GM12878 (cell line): Measurements from ENCODE around the gene UGT1A7. TPM values are rescaled to one million over a fixed set of nuclear protein-coding genes. Genes with fewer than 3 reads are reported as not detected.

Experiments
- ATAC-seq: fragments of 200-7000 bp; cut with Tn5 transposase; 3 replicates; pipeline ENCODE4 v1.9.1; 2020; ENCODE audit warnings: mild to moderate bottlenecking, moderate library complexity
- BruUV-seq: library from RNA; stranded (reverse); fragments of 400-500 nt; replicated peaks from 2 replicates; lab custom pipeline; 2021; lab: Mats Ljungman, UMichigan
- CTCF ChIA-PET: fragments of 300-600 bp; sonication (Branson Sonifier 250); formaldehyde crosslinking; extraction: SDS; loops from one replicate; lab custom pipeline; 2021; ENCODE audit warnings: inconsistent platforms; lab: Yijun Ruan, JAX
- POLR2A ChIA-PET: fragments of 350-600 bp; formaldehyde crosslinking; extraction: SDS; loops from one replicate; lab custom pipeline; 2021; ENCODE audit warnings: inconsistent platforms; lab: Charles Lee
- RAD21 ChIA-PET: fragments of 300-600 bp; sonication (Branson Sonifier 250); formaldehyde crosslinking; loops from one replicate; lab custom pipeline; 2023; ENCODE audit warnings: antibody characterized with exemption; ENCODE audit not compliant: unreplicated experiment; lab: Charles Lee
- SMC1A ChIA-PET: fragments of 300-600 bp; sonication (Branson Sonifier 250); formaldehyde crosslinking; loops from one replicate; lab custom pipeline; 2023; ENCODE audit not compliant: unreplicated experiment, uncharacterized antibody; lab: Charles Lee
- DNase-seq: peaks from one replicate; pipeline ENCODE4 v3.0.0-alpha.2; 2011; ENCODE audit warnings: low read depth, low spot score
- FAIRE-seq: peaks from 3 replicates; lab custom pipeline; 2011; peaks lifted over from hg19 to GRCh38; lab: Jason Lieb, UNC
- H2AFZ ChIP-seq: 2 replicates; pipeline ENCODE4 v1.6.0; 2011; ENCODE audit warnings: low read depth, low read length, control low read depth; ENCODE audit not compliant: control insufficient read depth
- H3K27ac ChIP-seq: 2 replicates; pipeline ENCODE4 v1.5.1; 2011; ENCODE audit warnings: control low read depth; ENCODE audit not compliant: control insufficient read depth, insufficient read depth
- H3K27me3 ChIP-seq, 2 experiments: replicated peaks in 1 of 2; 2 replicates each; pipeline versions ENCODE4 v1.6.0 to v1.6.1; 2011; ENCODE audit warnings: low read length in 1 of 2; ENCODE audit not compliant: control insufficient read depth in 2 of 2, insufficient read depth in 2 of 2
- H3K36me3 ChIP-seq, 2 experiments: 2 replicates each; pipeline ENCODE4 v1.5.1; 2011; ENCODE audit warnings: low read length in 1 of 2; ENCODE audit not compliant: control insufficient read depth in 2 of 2, insufficient read depth in 2 of 2
- H3K4me1 ChIP-seq: 2 replicates; pipeline ENCODE4 v1.6.1; 2011; ENCODE audit warnings: mild to moderate bottlenecking, low read length, moderate library complexity, mixed read lengths; ENCODE audit not compliant: control insufficient read depth, insufficient read depth
- H3K4me2 ChIP-seq: 2 replicates; pipeline ENCODE4 v1.6.0; 2011; ENCODE audit warnings: control low read depth; ENCODE audit not compliant: control insufficient read depth, insufficient read depth
- H3K4me3 ChIP-seq: fragments of 200-600 bp; sonication (generic); 2 replicates; pipeline ENCODE4 v1.5.1; 2016
- H3K79me2 ChIP-seq: 2 replicates; pipeline ENCODE4 v1.6.0; 2011; ENCODE audit warnings: low read length; ENCODE audit not compliant: control insufficient read depth, insufficient read depth
- H3K9ac ChIP-seq: 2 replicates; pipeline ENCODE4 v1.8.0; 2011; ENCODE audit warnings: low read length, control low read depth, mixed read lengths; ENCODE audit not compliant: control insufficient read depth, insufficient read depth
- H3K9me3 ChIP-seq: replicated peaks from 3 replicates; pipeline ENCODE4 v1.5.1; 2011; ENCODE audit warnings: mild to moderate bottlenecking, low read length; ENCODE audit not compliant: control insufficient read depth, insufficient read depth
- H4K20me1 ChIP-seq: 2 replicates; pipeline ENCODE4 v1.6.0; 2011; ENCODE audit not compliant: control insufficient read depth, insufficient read depth
- BRCA1 ChIP-seq: IDR thresholded peaks from 2 replicates; pipeline ENCODE4 v1.6.1; 2011; ENCODE audit warnings: low read depth, low read length, improper control_type of control experiment
- E2F8 ChIP-seq: fragments of 450-650 bp; IDR thresholded peaks from 2 replicates; pipeline ENCODE4 v1.6.1; 2018; ENCODE audit warnings: mild to moderate bottlenecking, low read depth, moderate library complexity; ENCODE audit not compliant: partially characterized antibody
- EGR1 ChIP-seq, 2 experiments: IDR thresholded peaks; 1 replicate in 1 of 2; 2 replicates in 1 of 2; pipeline ENCODE4 v1.6.1; 2011 to 2012; ENCODE audit warnings: low read depth in 2 of 2, low read length in 2 of 2, borderline replicate concordance in 1 of 2, mild to moderate bottlenecking in 1 of 2, moderate library complexity in 1 of 2
- GABPA ChIP-seq: IDR thresholded peaks from 2 replicates; pipeline ENCODE4 v1.6.1; 2014; ENCODE audit warnings: antibody characterized with exemption, low read depth, mild to moderate bottlenecking, inconsistent platforms
- HDGF ChIP-seq: fragments of 450-650 bp; IDR thresholded peaks from 2 replicates; pipeline ENCODE4 v1.6.1; 2016; ENCODE audit warnings: antibody characterized with exemption
- IKZF1 ChIP-seq: fragments of 450-650 bp; conservative IDR thresholded peaks from 2 replicates; pipeline ENCODE4 v1.6.1; 2017; ENCODE audit warnings: antibody characterized with exemption, mild to moderate bottlenecking
- MTA3 ChIP-seq: IDR thresholded peaks from 2 replicates; pipeline ENCODE4 v1.6.1; 2012; ENCODE audit warnings: low read length, inconsistent platforms, borderline replicate concordance
- MYB ChIP-seq: fragments of 150-350 bp; IDR thresholded peaks from 2 replicates; pipeline ENCODE4 v1.6.1; 2014; ENCODE audit warnings: mild to moderate bottlenecking, low read depth, low read length, borderline replicate concordance
- PAX5 ChIP-seq: IDR thresholded peaks from 2 replicates; pipeline ENCODE4 v1.6.1; 2011; ENCODE audit warnings: low read depth, low read length, borderline replicate concordance
- RELB ChIP-seq: fragments of 450-650 bp; IDR thresholded peaks from 2 replicates; pipeline ENCODE4 v1.6.1; 2017; ENCODE audit warnings: low read depth, mild to moderate bottlenecking, moderate library complexity
- SREBF2 ChIP-seq: IDR thresholded peaks from 2 replicates; pipeline ENCODE4 v1.6.1; 2012; ENCODE audit warnings: mild to moderate bottlenecking, low read length
- STAT1 ChIP-seq: fragments of 450-650 bp; conservative IDR thresholded peaks from 2 replicates; pipeline ENCODE4 v1.6.1; 2014; ENCODE audit warnings: antibody characterized with exemption, mild to moderate bottlenecking
- SUZ12 ChIP-seq: fragments of 200-600 bp; sonication (generic); IDR thresholded peaks from one replicate; pipeline ENCODE4 v1.6.1; 2018; ENCODE audit warnings: antibody characterized with exemption, mild to moderate bottlenecking; ENCODE audit not compliant: unreplicated experiment
- TAF1 ChIP-seq: IDR thresholded peaks from 2 replicates; pipeline ENCODE4 v1.6.1; 2011; ENCODE audit warnings: mild to moderate bottlenecking, low read depth, low read length, borderline replicate concordance
- TARDBP ChIP-seq: IDR thresholded peaks from 2 replicates; pipeline ENCODE4 v1.6.1; 2016; ENCODE audit warnings: borderline replicate concordance
- TCF12 ChIP-seq: IDR thresholded peaks from 2 replicates; pipeline ENCODE4 v1.6.1; 2011; ENCODE audit warnings: low read depth, mild to moderate bottlenecking, low read length
- TCF3 ChIP-seq: IDR thresholded peaks from 2 replicates; pipeline ENCODE4 v1.6.1; 2012; ENCODE audit warnings: low read depth, mild to moderate bottlenecking, low read length, borderline replicate concordance; ENCODE audit not compliant: insufficient read depth
- WRNIP1 ChIP-seq: IDR thresholded peaks from 2 replicates; pipeline ENCODE4 v1.6.1; 2011; ENCODE audit warnings: low read depth, low read length, improper control_type of control experiment, borderline replicate concordance
- YY1 ChIP-seq: IDR thresholded peaks from 2 replicates; pipeline ENCODE4 v1.6.1; 2011; ENCODE audit warnings: low read depth, mild to moderate bottlenecking, low read length
- in situ Hi-C: fragments of 300-500 bp; cut with MboI; formaldehyde crosslinking; loops from 9 replicates; pipeline ENCODE4 v1.14.3; 2018; ENCODE audit warnings: mixed read lengths
- intact Hi-C: fragments of 100-400 bp; cut with micrococcal nuclease; formaldehyde crosslinking; loops from one replicate; pipeline ENCODE4 v1.14.2; 2022; ENCODE audit not compliant: unreplicated experiment
- polyA plus RNA-seq, 11 experiments: library from polyadenylated mRNA; depleted of rRNA in 4 of 11; unstranded in 6 of 11; stranded (reverse) in 5 of 11; fragments of >200 nt; fragmentation: Nextera tagmentation in 4 of 11; fragmentation: Illumina TruSeq in 1 of 11; extraction: Ambion mirVana in 4 of 11; extraction: Trizol in 1 of 11; gene quantifications; 1 replicate in 1 of 11; 2 replicates in 10 of 11; pipeline versions ENCODE4 v1.2.1 to v1.2.3, GENCODE V29; 2011 to 2016; ENCODE audit warnings: inconsistent platforms in 2 of 11, missing spikeins in 2 of 11, low read depth in 1 of 11
- total RNA-seq, 4 experiments: library from RNA; depleted of rRNA in 3 of 4; stranded (reverse); fragments of >200 nt in 3 of 4; fragmentation: Illumina TruSeq in 1 of 4; extraction: Trizol in 1 of 4; gene quantifications; 2 replicates each; pipeline versions ENCODE4 v1.2.1 to v1.2.3, GENCODE V29; 2013 to 2021

UGT1A7 gene
- total and polyA plus RNA-seq, 10 of the 15 experiments (the other 5 are each of a cell fraction or from before 2014, with no cell fraction given), result not detected

- Histone ChIP-seq H3K79me2 (no peaks in the 10 kb centered on the region), H3K27me3 (no peaks in the 10 kb centered on the region), H3K36me3 (no peaks in the 10 kb centered on the region), H3K9me3 (peaks cover 2% of the 10 kb centered on the region; the same call in 1 of the 3 replicates), H3K9ac (no peak overlapping the region), H2AFZ (no peak overlapping the region), H4K20me1 (no peaks in the 10 kb centered on the region), H3K4me3 (no peak overlapping the region), H3K4me1 (no peaks in the 10 kb centered on the region), H3K4me2 (no peak overlapping the region), H3K27ac (no peak overlapping the region)
- intact Hi-C loops (no loop called here), in situ Hi-C loops (no loop called here)
- no peak for DNase-seq
- TF ChIP-seq EGR1 (IDR thresholded peaks at IDR 0.05; ENCODE audit: borderline replicate concordance in 1 of 2, low read depth in 2 of 2, low read length in 2 of 2) (no peak), YY1 (no peak), TCF12 (no peak), TCF3 (no peak), GABPA (no peak), TAF1 (no peak), HDGF (no peak), MYB (no peak), SUZ12 (no peak), E2F8 (no peak), PAX5 (no peak), WRNIP1 (no peak), BRCA1 (no peak), SREBF2 (no peak), STAT1 (no peak), TARDBP (no peak), RELB (no peak), MTA3 (no peak), IKZF1 (no peak)
- BruUV-seq, result no TSS peak
- no peak for ATAC-seq
- ChIA-PET CTCF (no interaction called here), POLR2A (no interaction called here), SMC1A (no interaction called here), RAD21 (no interaction called here)
- no peak for FAIRE-seq
Observed at GRCh38 chr2:233658610-233659009, 23.1 kb upstream of the UGT1A7 start.
